A549 (cell line): Measurements from ENCODE around the gene CELF2. TPM values are rescaled to one million over a fixed set of nuclear protein-coding genes. Genes with fewer than 3 reads are reported as not detected.
"Not testable (repeated sequence)": the region's sequence is repeated elsewhere in the genome, so short reads cannot be mapped to it uniquely, and the experiment has no call there.

Experiments
- ATAC-seq, 2 experiments: fragments of 200-7000 bp in 1 of 2; fragments of >200 bp in 1 of 2; cut with Nextera tagmentation in 1 of 2; cut with Tn5 transposase in 1 of 2; 3 replicates each; pipeline versions ENCODE4 v1.8.0 to v1.9.1; 2018 to 2020; ENCODE audit warnings: mild to moderate bottlenecking in 1 of 2, moderate library complexity in 1 of 2
- CTCF ChIA-PET: fragments of 300-600 bp; sonication (Branson Sonifier 250); formaldehyde crosslinking; extraction: SDS; loops from one replicate; lab custom pipeline; 2021; ENCODE audit warnings: antibody characterized with exemption, inconsistent platforms; lab: Yijun Ruan, JAX
- POLR2A ChIA-PET: fragments of 350-600 bp; formaldehyde crosslinking; extraction: SDS; loops from one replicate; lab custom pipeline; 2021; ENCODE audit warnings: antibody characterized with exemption, inconsistent platforms; lab: Yijun Ruan, JAX
- DNase-seq, 2 experiments: peaks; one replicate each; pipeline versions ENCODE4 v3.0.0 to v3.0.0-alpha.2; 2011 to 2016; ENCODE audit warnings: low read depth in 1 of 2, low spot score in 1 of 2
- FAIRE-seq: peaks from 2 replicates; lab custom pipeline; 2011; peaks lifted over from hg19 to GRCh38; lab: Jason Lieb, UNC
- H3K27ac ChIP-seq, 2 experiments: fragments of >200 bp; sonication (Bioruptor Twin); formaldehyde crosslinking; 3 replicates each; pipeline ENCODE4 v1.5.1; 2016 to 2017
- H3K4me1 ChIP-seq: fragments of >200 bp; sonication (Bioruptor Twin); formaldehyde crosslinking; 3 replicates; pipeline ENCODE4 v1.6.1; 2016
- H3K4me2 ChIP-seq: fragments of >200 bp; sonication (Bioruptor Twin); formaldehyde crosslinking; 3 replicates; pipeline ENCODE4 v1.6.1; 2016
- H3K4me3 ChIP-seq: fragments of >200 bp; sonication (Bioruptor Twin); formaldehyde crosslinking; 3 replicates; pipeline ENCODE4 v1.5.1; 2016
- H3K9me3 ChIP-seq: fragments of >200 bp; sonication (Bioruptor Twin); formaldehyde crosslinking; 3 replicates; pipeline ENCODE4 v1.6.1; 2016
- CTCF ChIP-seq: fragments of >200 bp; sonication (Bioruptor Twin); formaldehyde crosslinking; IDR thresholded peaks from 3 replicates; pipeline ENCODE4 v1.5.1; 2016
- EHMT2 ChIP-seq: fragments of 200-600 bp; sonication (generic); IDR thresholded peaks from 2 replicates; pipeline ENCODE4 v1.6.1; 2016; ENCODE audit warnings: antibody characterized with exemption, low read depth, mild to moderate bottlenecking, moderate library complexity
- EP300 ChIP-seq, 2 experiments: fragments of >200 bp; sonication (Bioruptor Twin); formaldehyde crosslinking; IDR thresholded peaks; 2 replicates in 1 of 2; 3 replicates in 1 of 2; pipeline ENCODE4 v1.6.1; 2016 to 2017
- ESRRA ChIP-seq: fragments of 150-350 bp; IDR thresholded peaks from 2 replicates; pipeline ENCODE4 v1.6.1; 2014; ENCODE audit warnings: mild to moderate bottlenecking, low read length, borderline replicate concordance
- GATA3 ChIP-seq: IDR thresholded peaks from 2 replicates; pipeline ENCODE4 v1.6.1; 2012; ENCODE audit warnings: borderline replicate concordance
- HES2 ChIP-seq: fragments of >200 bp; sonication (Bioruptor Twin); formaldehyde crosslinking; IDR thresholded peaks from 2 replicates; pipeline ENCODE4 v1.6.1; 2016
- HOXA7 ChIP-seq: fragments of 250-450 bp; sonication (Bioruptor Pico); IDR thresholded peaks from 2 replicates; pipeline ENCODE4 v1.5.0; 2020; ENCODE audit warnings: mild to moderate bottlenecking, moderate library complexity
- HOXB5 ChIP-seq: fragments of 250-450 bp; sonication (Bioruptor Pico); IDR thresholded peaks from 2 replicates; pipeline ENCODE4 v1.5.0; 2020; ENCODE audit warnings: mild to moderate bottlenecking, moderate library complexity
- JUNB ChIP-seq: fragments of >200 bp; sonication (Bioruptor Twin); formaldehyde crosslinking; IDR thresholded peaks from 2 replicates; pipeline ENCODE4 v1.6.1; 2016
- MAFK ChIP-seq: fragments of 450-650 bp; IDR thresholded peaks from 2 replicates; pipeline ENCODE4 v1.6.1; 2014; ENCODE audit not compliant: partially characterized antibody
- NPAS2 ChIP-seq: fragments of 250-450 bp; sonication (Bioruptor Pico); IDR thresholded peaks from 2 replicates; pipeline ENCODE4 v1.8.0; 2022; ENCODE audit warnings: mild to moderate bottlenecking, moderate library complexity, borderline replicate concordance
- NR3C1 ChIP-seq: fragments of >200 bp; sonication (Bioruptor Twin); formaldehyde crosslinking; IDR thresholded peaks from 3 replicates; pipeline ENCODE4 v1.6.1; 2017
- POLR2AphosphoS2 ChIP-seq: conservative IDR thresholded peaks from 2 replicates; pipeline ENCODE4 v1.6.1; 2012; ENCODE audit warnings: low read length, improper control_type of control experiment, inconsistent platforms
- RAD21 ChIP-seq, 2 experiments: fragments of >200 bp in 1 of 2; sonication (Bioruptor Twin) in 1 of 2; formaldehyde crosslinking in 1 of 2; IDR thresholded peaks in 1 of 2; conservative IDR thresholded peaks in 1 of 2; 2 replicates in 1 of 2; 3 replicates in 1 of 2; pipeline ENCODE4 v1.6.1; 2012 to 2018; ENCODE audit warnings: inconsistent platforms in 1 of 2
- RNF2 ChIP-seq: fragments of 200-600 bp; sonication (generic); IDR thresholded peaks from 2 replicates; pipeline ENCODE4 v1.6.1; 2016; ENCODE audit warnings: low read depth, mild to moderate bottlenecking, antibody characterized with exemption, moderate library complexity, borderline replicate concordance
- SMC3 ChIP-seq: fragments of >200 bp; sonication (Bioruptor Twin); formaldehyde crosslinking; IDR thresholded peaks from 3 replicates; pipeline ENCODE4 v1.6.1; 2018; ENCODE audit warnings: inconsistent platforms
- TFCP2L1 ChIP-seq: fragments of 250-450 bp; sonication (Bioruptor Pico); IDR thresholded peaks from 2 replicates; pipeline ENCODE4 v1.5.0; 2021; ENCODE audit warnings: mild to moderate bottlenecking
- ZC3H11A ChIP-seq: fragments of 450-650 bp; IDR thresholded peaks from 2 replicates; pipeline ENCODE4 v1.6.1; 2014; ENCODE audit warnings: antibody characterized with exemption, mild to moderate bottlenecking
- ZFP36 ChIP-seq: fragments of 450-650 bp; IDR thresholded peaks from 2 replicates; pipeline ENCODE4 v1.6.1; 2014; ENCODE audit warnings: borderline replicate concordance; ENCODE audit not compliant: partially characterized antibody
- ZNF302 ChIP-seq: fragments of 250-450 bp; sonication (Bioruptor Pico); IDR thresholded peaks from 2 replicates; pipeline ENCODE4 v1.9.0; 2021; ENCODE audit warnings: inconsistent platforms, mild to moderate bottlenecking, moderate library complexity
- ZSCAN20 ChIP-seq: fragments of 250-450 bp; sonication (Bioruptor Pico); IDR thresholded peaks from 2 replicates; pipeline ENCODE4 v1.8.0; 2022; ENCODE audit warnings: mild to moderate bottlenecking, moderate library complexity
- WGBS: methylation state at CpG from one replicate; pipeline ENCODE4 v1.1.6; 2017; ENCODE audit errors: missing lambda C conversion rate; 5-methylcytosine and 5-hydroxymethylcytosine counted together
- polyA plus RNA-seq, 4 experiments: library from polyadenylated mRNA; depleted of rRNA in 3 of 4; stranded (reverse); fragments of >200 nt; fragmentation: RNase III in 1 of 4; extraction: RNeasy Plus Mini Kit Qiagen cat#74134 plus additional on column Dnase treatment in 1 of 4; gene quantifications; 2 replicates in 3 of 4; 3 replicates in 1 of 4; pipeline ENCODE4 v1.2.3, GENCODE V29; 2011 to 2017

The CELF2 gene
- polyA plus RNA-seq, 2 of the 4 experiments (the other 2 are of a cell fraction): 0.01 to 0.03 TPM

GRCh38 chr10:11125004-11125403 lies 107.3 kb downstream of the CELF2 start:
- ATAC-seq (no peak), FAIRE-seq (no peak)
- no peak overlapping the region for H3K27ac ChIP-seq

GRCh38 chr10:11127017-11127416 lies 109.3 kb downstream of the CELF2 start:
- H3K4me2 ChIP-seq, CTCF ChIA-PET, ATAC-seq, H3K4me1 ChIP-seq, H3K27ac ChIP-seq, POLR2A ChIA-PET, DNase-seq, FAIRE-seq, H3K9me3 ChIP-seq, H3K4me3 ChIP-seq: not testable (repeated sequence)
- 3% methylated on average over 4 of the region's 4 CpGs for WGBS

More at GRCh38 chr10:11125004-11125403, 107.3 kb downstream of the CELF2 start:
- H3K4me1 ChIP-seq: no peaks in the 10 kb centered on the region
- 27% methylated on average over 3 of the region's 3 CpGs for WGBS
- ChIA-PET POLR2A (no interaction called here), CTCF (no interaction called here)
- H3K4me2 ChIP-seq: no peak overlapping the region
- no peak for DNase-seq
- H3K9me3 ChIP-seq: no peaks in the 10 kb centered on the region
- TF ChIP-seq CTCF: no peak
- TF ChIP-seq RAD21 (conservative IDR thresholded peaks at IDR 0.05 in 1 of 2, IDR thresholded peaks at IDR 0.05 in 1 of 2): no peak
- no peak for TF ChIP-seq ESRRA
- TF ChIP-seq HOXA7: no peak
- TF ChIP-seq POLR2AphosphoS2: no peak
- TF ChIP-seq, all 56 proteins: peak for 0
- no peak overlapping the region for H3K4me3 ChIP-seq

- DNase-seq (no peak), FAIRE-seq (no peak), ATAC-seq (no peak)
- Histone ChIP-seq H3K9me3 (no peaks in the 10 kb centered on the region), H3K27ac (no peak overlapping the region), H3K4me1 (no peaks in the 10 kb centered on the region), H3K4me3 (no peak overlapping the region), H3K4me2 (no peak overlapping the region)
- 3% methylated on average over 10 of the region's 10 CpGs for WGBS
- ChIA-PET CTCF (no interaction called here), POLR2A (no interaction called here)
- TF ChIP-seq EHMT2: no peak
- no peak for TF ChIP-seq ZSCAN20
- TF ChIP-seq ESRRA: no peak
- TF ChIP-seq ZFP36: no peak
- TF ChIP-seq RNF2: no peak
- no peak for TF ChIP-seq NPAS2 (CRISPR knock-in tag)
- TF ChIP-seq HOXB5 (CRISPR knock-in tag): no peak
- TF ChIP-seq JUNB: no peak
- TF ChIP-seq GATA3: no peak
- TF ChIP-seq ZC3H11A: no peak
Measured at GRCh38 chr10:11131112-11131639, 113.5 kb downstream of the CELF2 start.

- FAIRE-seq (no peak), ATAC-seq (no peak), DNase-seq (no peak)
- H3K4me3 ChIP-seq: no peak overlapping the region
- CTCF ChIA-PET: no interaction called here
- no peaks in the 10 kb centered on the region for H3K9me3 ChIP-seq
- TF ChIP-seq EP300 (IDR thresholded peaks at IDR 0.05): no peak
- TF ChIP-seq TFCP2L1 (CRISPR knock-in tag): no peak
- TF ChIP-seq HES2: no peak
- TF ChIP-seq NR3C1: no peak
- no peak for TF ChIP-seq ZNF302 (CRISPR knock-in tag)
- no peak for TF ChIP-seq GATA3
- TF ChIP-seq MAFK: no peak
- no peak for TF ChIP-seq EHMT2
- no peak for TF ChIP-seq SMC3
- POLR2A ChIA-PET: no interaction called here
- 17% methylated on average over 7 of the region's 7 CpGs for WGBS
- H3K4me2 ChIP-seq: no peak overlapping the region
- no peaks in the 10 kb centered on the region for H3K4me1 ChIP-seq
- no peak overlapping the region for H3K27ac ChIP-seq
Measured at GRCh38 chr10:11134411-11134810, 116.7 kb downstream of the CELF2 start.
